SK-N-MC (cell line): ENCODE data around the gene RBBP4.

ENCODE experiments used
- DNase-seq: peaks from one replicate; pipeline ENCODE4 v3.0.0-alpha.2; 2011; ENCODE audit warnings: low read depth, low spot score
- H3K27ac ChIP-seq: fragments of 200-600 bp; sonication (generic); 2 replicates; pipeline ENCODE4 v1.5.1; 2016; ENCODE audit warnings: mixed run types
- H3K36me3 ChIP-seq: fragments of 200-600 bp; sonication (generic); 2 replicates; pipeline ENCODE4 v1.6.1; 2017; ENCODE audit warnings: antibody characterized with exemption, low read length, mixed read lengths; ENCODE audit not compliant: insufficient read depth
- H3K4me3 ChIP-seq: fragments of 200-600 bp; sonication (generic); 2 replicates; pipeline ENCODE4 v1.5.1; 2016
- H3K9ac ChIP-seq: fragments of 200-600 bp; sonication (generic); 2 replicates; pipeline ENCODE4 v1.8.0; 2017; ENCODE audit warnings: mixed run types, mixed read lengths; ENCODE audit not compliant: insufficient read length
- H3K9me3 ChIP-seq: fragments of 200-600 bp; sonication (generic); 2 replicates; pipeline ENCODE4 v1.6.1; 2017; ENCODE audit warnings: low read depth, mild to moderate bottlenecking, antibody characterized with exemption, low read length, moderate library complexity, mixed read lengths
- EZH2 ChIP-seq: fragments of 200-600 bp; sonication (generic); IDR thresholded peaks from one replicate; pipeline ENCODE4 v1.6.1; 2017; ENCODE audit warnings: antibody characterized with exemption
- FOXP2 ChIP-seq: optimal IDR thresholded peaks from 2 replicates; pipeline ENCODE3; 2011; ENCODE audit warnings: mild to moderate bottlenecking, moderate library complexity; ENCODE audit not compliant: insufficient read depth; ENCODE audit errors: extremely low read length, control extremely low read depth
- POLR2AphosphoS5 ChIP-seq: IDR thresholded peaks from 2 replicates; pipeline ENCODE4 v1.6.1; 2012; ENCODE audit warnings: mild to moderate bottlenecking, low read depth, low read length, borderline replicate concordance

The RBBP4 gene

GRCh38 chr1:32717503-32717902 is 66.5 kb downstream of the RBBP4 start:
- H3K9ac ChIP-seq, result no peak overlapping the region
- DNase-seq, result no peak
- no peaks in the 10 kb centered on the region for H3K36me3 ChIP-seq
- TF ChIP-seq FOXP2, result no peak
- TF ChIP-seq EZH2, result no peak
- TF ChIP-seq POLR2AphosphoS5, result no peak
- no peak overlapping the region for H3K27ac ChIP-seq
- H3K4me3 ChIP-seq, result no peak overlapping the region
- no peaks in the 10 kb centered on the region for H3K9me3 ChIP-seq

- Histone ChIP-seq H3K27ac (no peak overlapping the region), H3K36me3 (no peaks in the 10 kb centered on the region), H3K9me3 (no peaks in the 10 kb centered on the region), H3K4me3 (no peak overlapping the region), H3K9ac (no peak overlapping the region)
- TF ChIP-seq EZH2 (no peak), FOXP2 (no peak), POLR2AphosphoS5 (no peak)
- DNase-seq, result no peak
Observed at GRCh38 chr1:32718036-32718435, 67.0 kb downstream of the RBBP4 start.

- no peaks in the 10 kb centered on the region for H3K36me3 ChIP-seq
- H3K9ac ChIP-seq, result no peak overlapping the region
- TF ChIP-seq EZH2 (no peak), POLR2AphosphoS5 (no peak), FOXP2 (no peak)
- no peak overlapping the region for H3K4me3 ChIP-seq
- no peak overlapping the region for H3K27ac ChIP-seq
- H3K9me3 ChIP-seq, result no peaks in the 10 kb centered on the region
- DNase-seq, result no peak
Observed at GRCh38 chr1:32718527-32718926, 67.5 kb downstream of the RBBP4 start.

GRCh38 chr1:32719681-32720275 is 68.8 kb downstream of the RBBP4 start:
- Histone ChIP-seq H3K27ac (no peak overlapping the region), H3K4me3 (no peak overlapping the region), H3K9ac (no peak overlapping the region), H3K36me3 (no peaks in the 10 kb centered on the region), H3K9me3 (no peaks in the 10 kb centered on the region)
- TF ChIP-seq POLR2AphosphoS5, result no peak
- TF ChIP-seq FOXP2, result no peak
- no peak for TF ChIP-seq EZH2
- DNase-seq, result no peak

- H3K36me3 ChIP-seq, result no peaks in the 10 kb centered on the region
- no peak for DNase-seq
- TF ChIP-seq FOXP2, result no peak
- TF ChIP-seq EZH2, result no peak
- no peak for TF ChIP-seq POLR2AphosphoS5
- H3K9ac ChIP-seq, result no peak overlapping the region
- H3K27ac ChIP-seq, result peak overlapping the region; percentile 42
- no peak overlapping the region for H3K4me3 ChIP-seq
- H3K9me3 ChIP-seq, result no peaks in the 10 kb centered on the region
Observed at GRCh38 chr1:32724678-32725614, 73.9 kb downstream of the RBBP4 start.

- no peak for DNase-seq
- Histone ChIP-seq H3K4me3 (no peak overlapping the region), H3K9ac (no peak overlapping the region), H3K27ac (peak overlapping the region; percentile 42), H3K36me3 (no peaks in the 10 kb centered on the region), H3K9me3 (no peaks in the 10 kb centered on the region)
- TF ChIP-seq EZH2 (no peak), FOXP2 (no peak), POLR2AphosphoS5 (no peak)
Observed at GRCh38 chr1:32725615-32725982, 74.6 kb downstream of the RBBP4 start.

GRCh38 chr1:32727876-32728275 is 76.9 kb downstream of the RBBP4 start:
- DNase-seq, result no peak
- H3K4me3 ChIP-seq, result no peak overlapping the region
- no peak for TF ChIP-seq FOXP2
- no peak overlapping the region for H3K27ac ChIP-seq
- H3K9ac ChIP-seq, result no peak overlapping the region
- H3K9me3 ChIP-seq, result no peaks in the 10 kb centered on the region
- H3K36me3 ChIP-seq, result no peaks in the 10 kb centered on the region

- DNase-seq, result no peak
- TF ChIP-seq FOXP2, result no peak
- TF ChIP-seq EZH2, result no peak
- no peak for TF ChIP-seq POLR2AphosphoS5
- Histone ChIP-seq H3K9ac (no peak overlapping the region), H3K4me3 (no peak overlapping the region), H3K36me3 (no peaks in the 10 kb centered on the region), H3K9me3 (no peaks in the 10 kb centered on the region), H3K27ac (no peak overlapping the region)
Observed at GRCh38 chr1:32728413-32729077, 77.5 kb downstream of the RBBP4 start.
